Astrocyte (in vitro differentiated cells and primary cell): Measurements from ENCODE around the gene RUFY1. TPM values are rescaled to one million over a fixed set of nuclear protein-coding genes. Genes with fewer than 3 reads are reported as not detected.
"Not testable (repeated sequence)": the region's sequence is repeated elsewhere in the genome, so short reads cannot be mapped to it uniquely, and the experiment has no call there.

Experiments
- DNase-seq: peaks from one replicate; pipeline ENCODE4 v3.0.0-alpha.2; 2010; ENCODE audit warnings: low read depth
- FAIRE-seq: peaks from 2 replicates; lab custom pipeline; 2011; peaks lifted over from hg19 to GRCh38; lab: Jason Lieb, UNC
- H2AFZ ChIP-seq: 2 replicates; pipeline ENCODE4 v1.6.0; 2012; ENCODE audit warnings: low read depth, low read length, inconsistent platforms
- H3K27ac ChIP-seq: 2 replicates; pipeline ENCODE4 v1.5.1; 2011; ENCODE audit warnings: low read depth, low read length, inconsistent platforms
- H3K27me3 ChIP-seq: 2 replicates; pipeline ENCODE4 v1.6.0; 2011; ENCODE audit warnings: low read length, inconsistent platforms; ENCODE audit not compliant: insufficient read depth
- H3K36me3 ChIP-seq: 2 replicates; pipeline ENCODE4 v1.5.1; 2011; ENCODE audit warnings: low read length, inconsistent platforms; ENCODE audit not compliant: insufficient read depth
- H3K4me1 ChIP-seq: 2 replicates; pipeline ENCODE4 v1.5.1; 2011; ENCODE audit warnings: low read length, inconsistent platforms; ENCODE audit not compliant: insufficient read depth
- H3K4me2 ChIP-seq: 2 replicates; pipeline ENCODE4 v1.6.0; 2012; ENCODE audit warnings: low read length, inconsistent platforms
- H3K4me3 ChIP-seq: 2 replicates; pipeline ENCODE4 v1.5.1; 2011; ENCODE audit warnings: low read depth, mild to moderate bottlenecking, low read length, inconsistent platforms; ENCODE audit not compliant: insufficient read depth
- H3K79me2 ChIP-seq: 2 replicates; pipeline ENCODE4 v1.6.0; 2012; ENCODE audit warnings: mild to moderate bottlenecking, low read length, inconsistent platforms; ENCODE audit not compliant: insufficient read depth
- H3K9ac ChIP-seq: 2 replicates; pipeline ENCODE4 v1.6.0; 2012; ENCODE audit warnings: mild to moderate bottlenecking, low read length, inconsistent platforms
- H3K9me3 ChIP-seq: 2 replicates; pipeline ENCODE4 v1.5.1; 2012; ENCODE audit warnings: low read depth, mild to moderate bottlenecking, low read length, inconsistent platforms; ENCODE audit not compliant: insufficient read depth
- H4K20me1 ChIP-seq: 2 replicates; pipeline ENCODE4 v1.6.0; 2012; ENCODE audit warnings: low read length, inconsistent platforms; ENCODE audit not compliant: insufficient read depth
- H3K27ac Mint-ChIP-seq: one replicate; pipeline ENCODE4 v1.8.0; 2021; ENCODE audit warnings: mild to moderate bottlenecking, mixed read lengths; ENCODE audit not compliant: unreplicated experiment
- H3K27me3 Mint-ChIP-seq: one replicate; pipeline ENCODE4 v1.8.0; 2021; ENCODE audit warnings: low read depth, mixed read lengths; ENCODE audit not compliant: unreplicated experiment
- H3K36me3 Mint-ChIP-seq: one replicate; pipeline ENCODE4 v1.8.0; 2021; ENCODE audit warnings: low read depth, mixed read lengths; ENCODE audit not compliant: unreplicated experiment
- H3K4me1 Mint-ChIP-seq: one replicate; pipeline ENCODE4 v1.8.0; 2021; ENCODE audit warnings: low read depth, mixed read lengths; ENCODE audit not compliant: unreplicated experiment
- H3K4me3 Mint-ChIP-seq: one replicate; pipeline ENCODE4 v1.8.0; 2021; ENCODE audit warnings: mild to moderate bottlenecking, moderate library complexity, mixed read lengths; ENCODE audit not compliant: unreplicated experiment
- H3K9me3 Mint-ChIP-seq: one replicate; pipeline ENCODE4 v1.8.0; 2021; ENCODE audit warnings: mild to moderate bottlenecking, mixed read lengths; ENCODE audit not compliant: unreplicated experiment
- CTCF ChIP-seq: IDR thresholded peaks from 2 replicates; pipeline ENCODE4 v1.5.1; 2011; ENCODE audit warnings: low read depth, mild to moderate bottlenecking, inconsistent platforms, low read length, moderate library complexity; ENCODE audit not compliant: insufficient read depth
- EZH2 ChIP-seq: IDR thresholded peaks from 2 replicates; pipeline ENCODE4 v1.6.1; 2012; ENCODE audit warnings: mild to moderate bottlenecking, low read length, inconsistent platforms; ENCODE audit not compliant: insufficient read depth
- total RNA-seq: library from RNA; stranded (reverse); gene quantifications from 2 replicates; pipeline ENCODE4 v1.2.1, GENCODE V29; 2021

The RUFY1 gene
- total RNA-seq, 1 donor from 2014 or later: 34.1 TPM

- DNase-seq (no peak), FAIRE-seq (no peak)
- Histone ChIP-seq H3K27ac (no peak overlapping the region), H3K36me3 (no peaks in the 10 kb centered on the region), H3K79me2 (no peaks in the 10 kb centered on the region), H3K4me3 (no peak overlapping the region), H2AFZ (no peak overlapping the region), H3K4me2 (no peak overlapping the region), H3K9ac (no peak overlapping the region), H3K27me3 (no peaks in the 10 kb centered on the region), H4K20me1 (no peaks in the 10 kb centered on the region), H3K4me1 (no peaks in the 10 kb centered on the region), H3K9me3 (no peaks in the 10 kb centered on the region)
- peaks cover 2% of the 10 kb centered on the region for H3K9me3 Mint-ChIP-seq
- no peaks in the 10 kb centered on the region for H3K4me1 Mint-ChIP-seq
- H3K36me3 Mint-ChIP-seq: no peaks in the 10 kb centered on the region
- peaks cover 18% of the 10 kb centered on the region for H3K27me3 Mint-ChIP-seq
- no peak overlapping the region for H3K27ac Mint-ChIP-seq
- TF ChIP-seq EZH2 (no peak), CTCF (no peak)
- H3K4me3 Mint-ChIP-seq: no peak overlapping the region
Observed at GRCh38 chr5:179648410-179648809, 98.1 kb downstream of the RUFY1 start.

- not testable (repeated sequence) for H3K27ac ChIP-seq, H3K9me3 Mint-ChIP-seq, H3K4me2 ChIP-seq, H3K4me1 ChIP-seq, H3K4me3 ChIP-seq, H4K20me1 ChIP-seq, H3K9ac ChIP-seq, H3K36me3 Mint-ChIP-seq, H3K27ac Mint-ChIP-seq, H3K36me3 ChIP-seq, H3K27me3 ChIP-seq, DNase-seq, H2AFZ ChIP-seq, H3K9me3 ChIP-seq, H3K4me1 Mint-ChIP-seq, H3K4me3 Mint-ChIP-seq, FAIRE-seq, H3K79me2 ChIP-seq
- peaks cover 16% of the 10 kb centered on the region for H3K27me3 Mint-ChIP-seq
Observed at GRCh38 chr5:179649166-179649703, 98.9 kb downstream of the RUFY1 start.

DNA sequence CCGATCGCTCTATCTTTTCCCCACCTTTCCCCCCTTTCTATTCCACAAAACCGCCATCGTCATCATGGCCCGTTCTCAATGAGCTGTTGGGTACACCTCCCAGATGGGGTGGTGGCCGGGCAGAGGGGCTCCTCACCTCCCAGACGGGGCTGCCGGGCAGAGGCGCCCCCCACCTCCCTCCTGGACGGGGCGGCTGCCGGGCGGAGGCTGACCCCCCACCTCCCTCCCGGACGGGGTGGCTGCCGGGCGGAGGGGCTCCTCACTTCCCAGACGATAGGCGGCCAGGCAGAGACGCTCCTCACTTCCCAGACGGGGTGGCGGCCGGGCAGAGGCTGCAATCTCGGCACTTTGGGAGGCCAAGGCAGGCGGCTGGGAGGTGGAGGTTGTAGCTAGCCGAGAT lies 99.9 kb downstream of the RUFY1 start:
- not testable (repeated sequence) for H3K9me3 Mint-ChIP-seq, H3K27me3 ChIP-seq, DNase-seq, H2AFZ ChIP-seq, H3K79me2 ChIP-seq, H3K4me1 Mint-ChIP-seq, H4K20me1 ChIP-seq, H3K36me3 Mint-ChIP-seq, FAIRE-seq, H3K27ac ChIP-seq, H3K4me2 ChIP-seq, H3K4me1 ChIP-seq, H3K9ac ChIP-seq, H3K27ac Mint-ChIP-seq, H3K4me3 Mint-ChIP-seq, H3K9me3 ChIP-seq, H3K36me3 ChIP-seq, H3K4me3 ChIP-seq
- H3K27me3 Mint-ChIP-seq: peaks cover 13% of the 10 kb centered on the region

GRCh38 chr5:179653135-179653534 lies 102.8 kb downstream of the RUFY1 start:
- H2AFZ ChIP-seq, FAIRE-seq, H3K27me3 ChIP-seq, H3K9ac ChIP-seq, H4K20me1 ChIP-seq, H3K79me2 ChIP-seq, H3K27me3 Mint-ChIP-seq, H3K4me3 ChIP-seq, H3K27ac ChIP-seq, DNase-seq, H3K4me3 Mint-ChIP-seq, H3K9me3 ChIP-seq, H3K4me1 Mint-ChIP-seq, H3K4me2 ChIP-seq, H3K4me1 ChIP-seq, H3K27ac Mint-ChIP-seq, H3K36me3 ChIP-seq, H3K36me3 Mint-ChIP-seq, H3K9me3 Mint-ChIP-seq: not testable (repeated sequence)

DNA sequence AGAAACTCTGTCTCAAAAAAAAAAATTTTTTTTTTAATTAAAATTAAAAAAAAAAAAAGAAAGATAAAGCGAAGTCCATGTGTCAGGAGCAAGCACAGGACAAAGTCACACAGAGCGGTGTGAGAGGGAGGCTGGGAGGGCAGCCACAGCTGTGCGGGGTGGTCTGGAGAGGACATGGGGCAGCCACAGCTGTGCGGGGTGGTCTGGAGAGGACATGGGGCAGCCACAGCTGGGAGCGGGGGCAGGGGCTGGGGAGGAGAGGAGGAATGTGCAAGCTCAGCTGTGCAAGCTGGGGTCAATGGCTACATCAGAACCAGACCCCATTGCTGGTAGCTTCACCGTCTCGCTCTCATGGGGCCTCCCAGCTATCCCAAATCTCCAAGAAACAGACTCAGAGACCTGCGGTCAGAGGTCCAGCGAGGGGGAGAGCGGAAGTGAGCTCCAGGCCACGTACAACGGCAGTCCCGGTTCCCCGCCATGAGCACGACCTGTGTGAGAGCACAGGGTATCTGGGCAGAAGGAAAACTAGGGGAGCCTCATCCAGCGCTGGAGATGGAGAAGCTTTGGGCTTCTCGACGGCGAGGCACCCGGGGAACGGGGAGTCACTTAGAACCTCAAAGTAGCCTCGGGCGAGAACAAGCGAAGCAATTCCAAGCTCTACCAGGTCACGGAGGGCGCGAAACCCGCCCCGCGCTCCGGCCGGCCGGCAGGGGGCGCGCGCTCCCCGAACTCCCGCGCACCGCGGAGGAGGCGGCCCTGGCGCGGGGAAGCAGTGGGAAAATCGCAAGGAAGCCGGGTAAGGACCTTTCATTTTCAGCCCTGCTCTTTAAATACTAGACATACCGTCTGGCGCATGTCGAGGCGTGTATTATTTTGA lies 107.2 kb downstream of the RUFY1 start:
- H3K36me3 Mint-ChIP-seq, H3K27ac ChIP-seq, H3K4me2 ChIP-seq, H3K9ac ChIP-seq, H3K27me3 Mint-ChIP-seq, H3K4me3 ChIP-seq, H3K27ac Mint-ChIP-seq, H3K9me3 ChIP-seq, H3K4me1 Mint-ChIP-seq, H3K9me3 Mint-ChIP-seq, H3K79me2 ChIP-seq, H3K36me3 ChIP-seq, FAIRE-seq, H4K20me1 ChIP-seq, H3K4me1 ChIP-seq, DNase-seq, H3K27me3 ChIP-seq: not testable (repeated sequence)
- H2AFZ ChIP-seq: peak overlapping the region; percentile 69
- H3K4me3 Mint-ChIP-seq: peak overlapping the region; percentile 81
